AG04450 (cell line): Measurements from ENCODE around the gene FERD3L. TPM values are rescaled to one million over a fixed set of nuclear protein-coding genes. Genes with fewer than 3 reads are reported as not detected.

Experiments used
- CTCF ChIA-PET: fragments of 300-600, 350-600 bp; formaldehyde crosslinking; extraction: SDS; loops from one replicate; lab custom pipeline; 2022; ENCODE audit warnings: antibody characterized with exemption, inconsistent platforms; lab: Charles Lee
- POLR2A ChIA-PET: fragments of 350-600 bp; formaldehyde crosslinking; extraction: SDS; loops from one replicate; lab custom pipeline; 2021; ENCODE audit warnings: antibody characterized with exemption, inconsistent platforms; lab: Yijun Ruan, JAX
- DNase-seq: peaks from one replicate; pipeline ENCODE4 v3.0.0-alpha.2; 2011; ENCODE audit warnings: low read depth, low spot score
- H3K27ac ChIP-seq: one replicate; pipeline ENCODE4 v1.5.1; 2012; ENCODE audit warnings: low read depth, low read length, control low read depth
- H3K27me3 ChIP-seq: one replicate; pipeline ENCODE4 v1.6.0; 2012; ENCODE audit warnings: low read length; ENCODE audit not compliant: control insufficient read depth, insufficient read depth
- H3K4me3 ChIP-seq: 2 replicates; pipeline ENCODE4 v1.5.1; 2011; ENCODE audit warnings: mild to moderate bottlenecking, low read depth, low read length, control low read depth
- H3K9me3 ChIP-seq: 2 replicates; pipeline ENCODE4 v1.5.1; 2012; ENCODE audit warnings: low read length; ENCODE audit not compliant: control insufficient read depth, insufficient read depth
- CTCF ChIP-seq: IDR thresholded peaks from 2 replicates; pipeline ENCODE4 v1.5.1; 2011; ENCODE audit warnings: low read depth, low read length, control low read depth, inconsistent platforms
- polyA plus RNA-seq: library from polyadenylated mRNA; depleted of rRNA; stranded (reverse); fragments of >200 nt; gene quantifications from 2 replicates; pipeline ENCODE4 v1.2.3, GENCODE V29; 2011

FERD3L gene
- polyA plus RNA-seq, 1 experiment = not detected

GRCh38 chr7:19175241-19175640 is 30.0 kb upstream of the FERD3L start:
- no peak for DNase-seq
- no peak for TF ChIP-seq CTCF
- Histone ChIP-seq H3K9me3 (no peaks in the 10 kb centered on the region), H3K27ac (no peak overlapping the region), H3K4me3 (no peak overlapping the region), H3K27me3 (no peaks in the 10 kb centered on the region)
- CTCF ChIA-PET = no interaction called here
- POLR2A ChIA-PET = no interaction called here

GRCh38 chr7:19161671-19162070 is 16.4 kb upstream of the FERD3L start:
- Histone ChIP-seq H3K4me3 (no peak overlapping the region), H3K27ac (no peak overlapping the region), H3K27me3 (no peaks in the 10 kb centered on the region), H3K9me3 (no peaks in the 10 kb centered on the region)
- DNase-seq = no peak
- CTCF ChIA-PET = interaction anchor here (0.6 kb wide), 1 partner anchor 330 kb away, joined by 5 read pairs; no protein-coding TSS in a partner anchor
- TF ChIP-seq CTCF = no peak
- POLR2A ChIA-PET = no interaction called here

- H3K27ac ChIP-seq = no peak overlapping the region
- POLR2A ChIA-PET = no interaction called here
- DNase-seq = no peak
- H3K27me3 ChIP-seq = peaks cover 33% of the 10 kb centered on the region
- TF ChIP-seq CTCF = no peak
- CTCF ChIA-PET = no interaction called here
- no peak overlapping the region for H3K4me3 ChIP-seq
- peaks cover 5% of the 10 kb centered on the region; the same call in 1 of the 2 replicates for H3K9me3 ChIP-seq
These were observed 1.5 kb upstream of the FERD3L start for GRCh38 chr7:19146699-19147098.

- TF ChIP-seq CTCF = no peak
- peaks cover 33% of the 10 kb centered on the region for H3K27me3 ChIP-seq
- ChIA-PET CTCF (no interaction called here), POLR2A (no interaction called here)
- no peak for DNase-seq
- peaks cover 5% of the 10 kb centered on the region; the same call in 1 of the 2 replicates for H3K9me3 ChIP-seq
- no peak overlapping the region for H3K4me3 ChIP-seq
- no peak overlapping the region for H3K27ac ChIP-seq
These were observed 354 bp upstream of the FERD3L start for GRCh38 chr7:19145434-19146115.

- TF ChIP-seq CTCF = no peak
These were observed 1.2 kb downstream of the FERD3L start for GRCh38 chr7:19143881-19144574.

More at GRCh38 chr7:19143881-19144574, 1.2 kb downstream of the FERD3L start:
- Histone ChIP-seq H3K4me3 (peak overlapping the region; percentile 3; the same call in 1 of the 2 replicates), H3K9me3 (peaks cover 5% of the 10 kb centered on the region; the same call in 1 of the 2 replicates), H3K27ac (no peak overlapping the region), H3K27me3 (peaks cover 33% of the 10 kb centered on the region)
- CTCF ChIA-PET = interaction anchor here (1.0 kb wide), 1 partner anchor 22 kb away, joined by 3 read pairs; no protein-coding TSS in a partner anchor
- POLR2A ChIA-PET = no interaction called here
- DNase-seq = no peak
